ENCODE data around the gene SIPA1L3.

DNA sequence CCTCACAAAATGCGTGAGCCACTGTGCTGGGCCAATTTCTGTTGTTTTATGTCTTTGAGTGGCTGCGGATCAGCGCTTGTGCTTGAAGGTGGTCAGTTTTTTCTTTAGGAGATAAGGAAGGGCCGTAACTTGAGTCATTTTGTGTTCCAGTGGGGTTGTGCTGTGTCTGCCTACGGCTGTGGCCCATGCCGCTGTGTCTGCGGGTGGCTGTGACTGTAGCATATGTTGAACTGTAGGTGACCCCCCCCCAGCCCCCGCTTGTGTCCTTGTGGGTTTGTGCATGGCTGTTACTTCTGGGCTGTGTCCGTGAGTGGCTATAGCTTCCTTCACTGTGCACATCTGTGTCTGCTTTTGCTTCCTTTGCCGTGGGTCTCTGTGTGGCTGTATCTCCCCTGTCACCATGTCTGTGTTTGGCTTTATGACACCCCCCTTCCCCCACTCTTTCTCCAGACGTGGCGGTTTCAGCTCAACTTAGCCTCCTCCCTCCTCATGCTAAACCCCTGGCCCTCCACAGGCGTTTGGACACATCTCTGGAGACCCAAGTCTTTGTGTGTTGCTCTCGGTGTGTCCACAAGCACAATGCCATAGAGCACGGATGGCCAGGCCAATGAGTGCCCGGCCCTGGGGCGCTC is 348.5 kb downstream of the SIPA1L3 start:
- TF ChIP-seq, protein P1, sequence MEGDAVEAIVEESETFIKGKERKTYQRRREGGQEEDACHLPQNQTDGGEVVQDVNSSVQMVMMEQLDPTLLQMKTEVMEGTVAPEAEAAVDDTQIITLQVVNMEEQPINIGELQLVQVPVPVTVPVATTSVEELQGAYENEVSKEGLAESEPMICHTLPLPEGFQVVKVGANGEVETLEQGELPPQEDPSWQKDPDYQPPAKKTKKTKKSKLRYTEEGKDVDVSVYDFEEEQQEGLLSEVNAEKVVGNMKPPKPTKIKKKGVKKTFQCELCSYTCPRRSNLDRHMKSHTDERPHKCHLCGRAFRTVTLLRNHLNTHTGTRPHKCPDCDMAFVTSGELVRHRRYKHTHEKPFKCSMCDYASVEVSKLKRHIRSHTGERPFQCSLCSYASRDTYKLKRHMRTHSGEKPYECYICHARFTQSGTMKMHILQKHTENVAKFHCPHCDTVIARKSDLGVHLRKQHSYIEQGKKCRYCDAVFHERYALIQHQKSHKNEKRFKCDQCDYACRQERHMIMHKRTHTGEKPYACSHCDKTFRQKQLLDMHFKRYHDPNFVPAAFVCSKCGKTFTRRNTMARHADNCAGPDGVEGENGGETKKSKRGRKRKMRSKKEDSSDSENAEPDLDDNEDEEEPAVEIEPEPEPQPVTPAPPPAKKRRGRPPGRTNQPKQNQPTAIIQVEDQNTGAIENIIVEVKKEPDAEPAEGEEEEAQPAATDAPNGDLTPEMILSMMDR (IDR thresholded peaks at IDR 0.05): no peak
- TF ChIP-seq EP300 (IDR thresholded peaks at IDR 0.05; ENCODE audit: borderline replicate concordance in 1 of 2, low read depth in 1 of 2, low read length in 1 of 2) (no peak), MXI1 (IDR thresholded peaks at IDR 0.05; ENCODE audit: low read depth, low read length) (no peak), YY1 (IDR thresholded peaks at IDR 0.05; ENCODE audit: low read depth) (no peak)

Data from SK-N-SH (cell line).